A549 treated with CORT108297 at 1 μM for 4 hours (cell line): ENCODE measurements around the gene MYL5. TPM values are rescaled to one million over a fixed set of nuclear protein-coding genes. Genes with fewer than 3 reads are reported as not detected.

Source experiments
- total RNA-seq: library from RNA; stranded (reverse); fragments of 200-300 nt; extraction: Qiagen RNA extraction; gene quantifications from 5 replicates; pipeline ENCODE4 v1.2.3, GENCODE V29; 2022

MYL5 gene, protein sequence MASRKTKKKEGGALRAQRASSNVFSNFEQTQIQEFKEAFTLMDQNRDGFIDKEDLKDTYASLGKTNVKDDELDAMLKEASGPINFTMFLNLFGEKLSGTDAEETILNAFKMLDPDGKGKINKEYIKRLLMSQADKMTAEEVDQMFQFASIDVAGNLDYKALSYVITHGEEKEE
- 8.0 to 14.8 TPM (median 12.6 TPM) in 5 replicates for total RNA-seq

GRCh38 chr4:674172-675035 is at the start of gene MYL5, which contains the start of gene ATP5ME:
Gene MYL5, plus strand, starts transcription at chr4:674542. Its CDS starts 3,485 bp downstream, at chr4:678027.
Gene ATP5ME, minus strand, starts transcription at chr4:674276. Its CDS starts 29 bp downstream, at chr4:674247.

GRCh38 chr4:624705-625590 is 49.4 kb upstream of the MYL5 start, which contains the start of gene PDE6B:
Gene PDE6B, plus strand, starts transcription at chr4:625573. Its CDS starts 54 bp downstream, at chr4:625627.

DNA sequence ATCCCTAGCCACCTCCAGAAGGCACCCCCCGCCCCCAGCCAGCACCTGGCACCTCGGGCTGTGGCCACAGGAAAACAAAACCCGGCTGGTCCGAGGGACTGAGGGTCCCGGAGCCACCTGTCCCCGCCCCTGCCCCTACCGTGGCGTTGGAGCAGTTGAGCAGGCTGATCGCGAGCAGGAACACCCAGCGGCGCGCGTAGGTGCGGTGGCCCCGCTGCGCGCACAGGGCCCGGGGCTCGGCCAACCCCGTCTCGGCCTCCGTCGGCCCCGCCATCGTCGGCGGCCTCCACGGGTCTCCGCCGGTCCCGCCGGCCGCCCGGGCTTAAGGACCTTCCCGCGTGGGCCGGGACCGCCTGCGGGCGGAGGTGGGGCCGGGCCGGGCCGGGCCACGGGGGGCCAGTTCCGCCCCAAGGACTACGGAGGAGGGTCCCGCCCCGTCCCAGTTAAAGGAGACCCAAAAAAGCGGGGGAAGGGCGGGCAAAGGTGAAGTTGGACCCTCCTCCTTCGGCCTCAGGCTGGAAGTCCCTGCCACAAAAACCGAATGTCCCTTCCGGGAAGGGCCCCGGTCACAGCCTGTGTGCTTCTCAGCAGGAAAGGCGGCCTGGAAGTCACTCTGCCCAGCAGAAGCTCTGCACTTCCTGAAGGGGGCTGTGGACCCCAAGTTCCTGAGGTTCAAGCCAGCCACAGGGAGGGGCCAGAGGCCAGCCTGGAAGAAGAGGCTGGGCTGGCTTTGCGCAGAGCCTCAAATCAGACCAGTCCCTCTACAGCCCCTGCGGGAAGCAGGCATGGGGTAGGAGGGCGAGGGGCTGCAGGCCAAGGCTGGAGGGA is 14.7 kb downstream of the MYL5 start, which contains the start of gene SLC49A3:
SLC49A3 (minus strand) TSS at position 298 of the 828 bp plus-strand sequence; CDS start at position 274, 24 bp downstream.

GRCh38 chr4:705278-706082 is 31.1 kb downstream of the MYL5 start, which contains the start of gene PCGF3:
Gene PCGF3, plus strand, starts transcription at chr4:705832. Its CDS starts 27,849 bp downstream, at chr4:733681.

Other genes with a start within 250 kb of the MYL5 start
- gene ZNF721, start 175.4 kb upstream of the MYL5 start, total RNA-seq: 12.7 to 20.2 TPM (median 13.9 TPM) in 5 replicates
- 19.6 to 28.1 TPM (median 26.5 TPM) in 5 replicates for gene PIGG, start 175.3 kb upstream of the MYL5 start, total RNA-seq
- gene TMEM271, start 98.2 kb upstream of the MYL5 start, total RNA-seq: not detected in 5 replicates
- 0.04 TPM in 1 of 5 replicates, not detected in the others for gene PDE6B, start 49.0 kb upstream of the MYL5 start, total RNA-seq
- 347 to 455 TPM (median 395 TPM) in 5 replicates for gene ATP5ME, start 266 bp upstream of the MYL5 start, total RNA-seq
- gene SLC49A3, start 14.6 kb downstream of the MYL5 start, total RNA-seq: 0.09 to 0.28 TPM (median 0.16 TPM) in 5 replicates
- 15.4 to 22.5 TPM (median 19.0 TPM) in 5 replicates for gene PCGF3, start 31.3 kb downstream of the MYL5 start, total RNA-seq
- gene CPLX1, start 151.6 kb downstream of the MYL5 start, total RNA-seq: 0.38 to 0.86 TPM (median 0.60 TPM) in 5 replicates